ENCODE data around the gene DDX51.

- TF ChIP-seq CTCF (conservative IDR thresholded peaks at IDR 0.05; ENCODE audit: low read depth in 2 of 2): no peak
- TF ChIP-seq ZNF331 (CRISPR knock-in tag; IDR thresholded peaks at IDR 0.05; ENCODE audit: low read depth): no peak
- no peak for TF ChIP-seq EZH2 (IDR thresholded peaks at IDR 0.05; ENCODE audit: low read depth, unreplicated experiment)
- TF ChIP-seq, protein P1, sequence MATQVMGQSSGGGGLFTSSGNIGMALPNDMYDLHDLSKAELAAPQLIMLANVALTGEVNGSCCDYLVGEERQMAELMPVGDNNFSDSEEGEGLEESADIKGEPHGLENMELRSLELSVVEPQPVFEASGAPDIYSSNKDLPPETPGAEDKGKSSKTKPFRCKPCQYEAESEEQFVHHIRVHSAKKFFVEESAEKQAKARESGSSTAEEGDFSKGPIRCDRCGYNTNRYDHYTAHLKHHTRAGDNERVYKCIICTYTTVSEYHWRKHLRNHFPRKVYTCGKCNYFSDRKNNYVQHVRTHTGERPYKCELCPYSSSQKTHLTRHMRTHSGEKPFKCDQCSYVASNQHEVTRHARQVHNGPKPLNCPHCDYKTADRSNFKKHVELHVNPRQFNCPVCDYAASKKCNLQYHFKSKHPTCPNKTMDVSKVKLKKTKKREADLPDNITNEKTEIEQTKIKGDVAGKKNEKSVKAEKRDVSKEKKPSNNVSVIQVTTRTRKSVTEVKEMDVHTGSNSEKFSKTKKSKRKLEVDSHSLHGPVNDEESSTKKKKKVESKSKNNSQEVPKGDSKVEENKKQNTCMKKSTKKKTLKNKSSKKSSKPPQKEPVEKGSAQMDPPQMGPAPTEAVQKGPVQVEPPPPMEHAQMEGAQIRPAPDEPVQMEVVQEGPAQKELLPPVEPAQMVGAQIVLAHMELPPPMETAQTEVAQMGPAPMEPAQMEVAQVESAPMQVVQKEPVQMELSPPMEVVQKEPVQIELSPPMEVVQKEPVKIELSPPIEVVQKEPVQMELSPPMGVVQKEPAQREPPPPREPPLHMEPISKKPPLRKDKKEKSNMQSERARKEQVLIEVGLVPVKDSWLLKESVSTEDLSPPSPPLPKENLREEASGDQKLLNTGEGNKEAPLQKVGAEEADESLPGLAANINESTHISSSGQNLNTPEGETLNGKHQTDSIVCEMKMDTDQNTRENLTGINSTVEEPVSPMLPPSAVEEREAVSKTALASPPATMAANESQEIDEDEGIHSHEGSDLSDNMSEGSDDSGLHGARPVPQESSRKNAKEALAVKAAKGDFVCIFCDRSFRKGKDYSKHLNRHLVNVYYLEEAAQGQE (IDR thresholded peaks at IDR 0.05; ENCODE audit: unreplicated experiment): no peak
- no peak for TF ChIP-seq EZH2phosphoT487 (IDR thresholded peaks at IDR 0.05; ENCODE audit: unreplicated experiment)
- no peak for TF ChIP-seq NANOG (IDR thresholded peaks at IDR 0.05; ENCODE audit: borderline replicate concordance)
- TF ChIP-seq POLR2AphosphoS5 (IDR thresholded peaks at IDR 0.05; ENCODE audit: low read depth): no peak
- no peak for TF ChIP-seq ZNF114 (CRISPR knock-in tag; IDR thresholded peaks at IDR 0.05)
Observed at GRCh38 chr12:132156573-132157325, 12.6 kb upstream of the DDX51 start.

Data from GM23338 (cell line).